ENCODE data around the gene SLC38A9.
"Not testable (repeated sequence)": the region's sequence is repeated elsewhere in the genome, so short reads cannot be mapped to it uniquely, and the experiment has no call there.

SLC38A9 gene

DNA sequence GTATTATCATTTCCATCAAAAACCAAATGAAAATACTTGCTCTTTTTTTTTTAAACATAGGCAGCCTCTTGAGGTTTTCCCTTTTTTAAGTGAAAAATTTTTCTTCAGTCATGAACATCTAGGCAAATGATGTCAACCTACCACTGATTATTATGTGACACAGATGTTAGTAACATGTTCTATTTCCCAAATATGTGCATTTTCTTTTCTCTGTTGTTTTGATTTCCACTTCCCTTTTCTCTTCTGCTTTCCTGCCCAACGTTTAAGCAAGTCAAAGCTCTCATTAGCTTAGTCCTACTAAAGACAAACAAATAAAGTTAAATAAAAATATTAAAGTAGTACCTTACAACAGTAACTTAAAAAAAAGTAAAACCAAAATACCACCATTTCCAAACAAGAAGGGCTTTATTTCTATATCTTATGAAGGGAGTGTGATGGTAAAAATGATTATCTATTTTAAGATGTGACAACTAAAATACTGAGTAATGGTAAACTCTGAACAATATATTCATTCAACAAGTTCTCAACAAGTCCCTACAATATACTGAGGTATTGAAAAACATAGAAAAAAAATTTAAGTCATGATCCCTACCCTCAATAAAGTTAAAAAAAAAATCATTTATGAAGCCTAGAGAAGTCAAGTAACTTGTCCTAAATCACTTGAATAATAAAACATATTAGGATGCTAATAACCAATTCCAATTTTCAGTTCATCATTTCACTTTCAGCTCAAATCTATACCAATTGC, 9.4 kb downstream of the SLC38A9 start:
- no peak for DNase-seq

DNA sequence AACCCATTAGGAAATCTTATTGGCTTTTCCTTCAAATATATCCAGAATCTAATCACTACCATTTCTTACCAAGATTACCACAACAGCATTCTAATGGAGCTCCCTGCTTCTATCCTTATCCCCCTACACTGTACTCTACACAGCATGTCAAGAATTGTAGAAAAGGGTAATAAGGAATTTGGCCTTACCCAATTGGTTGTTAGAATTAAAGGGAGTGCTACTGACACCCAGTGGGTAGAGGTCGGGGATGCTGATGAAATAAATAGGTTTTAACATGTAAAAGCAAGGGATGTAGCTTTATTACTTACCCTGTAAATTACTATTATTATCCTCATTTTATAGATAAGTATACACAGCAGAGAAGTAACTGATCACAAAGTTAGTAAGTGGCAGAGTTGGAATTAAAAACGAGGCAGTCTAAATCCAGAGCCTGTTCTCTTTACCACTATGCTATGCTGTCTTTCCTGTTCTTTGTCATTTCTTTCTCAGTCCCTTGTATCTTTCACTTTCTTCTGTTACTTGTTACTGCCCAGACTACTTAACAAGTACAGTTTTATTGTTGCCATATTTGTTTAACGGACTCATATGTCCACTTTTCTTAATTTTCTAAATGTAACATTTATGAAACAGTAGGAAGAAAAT, 10.5 kb downstream of the SLC38A9 start:
- no peak for DNase-seq

GRCh38 chr5:55700745-55701144, 11.4 kb downstream of the SLC38A9 start:
- DNase-seq, result no peak

GRCh38 chr5:55699041-55699688, 13.0 kb downstream of the SLC38A9 start:
- no peak for DNase-seq

DNA sequence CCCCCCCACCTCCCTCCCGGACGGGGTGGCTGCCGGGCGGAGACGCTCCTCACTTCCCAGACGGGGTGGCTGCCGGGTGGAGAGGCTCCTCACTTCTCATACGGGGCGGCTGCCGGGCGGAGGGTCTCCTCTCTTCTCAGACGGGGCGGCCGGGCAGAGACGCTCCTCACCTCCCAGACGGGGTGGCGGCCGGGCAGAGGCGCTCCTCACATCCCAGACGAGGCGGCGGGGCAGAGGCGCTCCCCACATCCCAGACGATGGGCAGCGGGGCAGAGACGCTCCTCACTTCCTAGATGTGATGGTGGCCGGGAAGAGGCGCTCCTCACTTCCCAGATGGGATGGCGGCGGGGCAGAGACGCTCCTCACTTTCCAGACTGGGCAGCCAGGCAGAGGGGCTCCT, 15.4 kb downstream of the SLC38A9 start:
- DNase-seq, result not testable (repeated sequence)

GRCh38 chr5:55694152-55694830, 17.8 kb downstream of the SLC38A9 start:
- DNase-seq, result no peak

- no peak for DNase-seq
Observed at GRCh38 chr5:55692509-55692908, 19.6 kb downstream of the SLC38A9 start.

- no peak for DNase-seq
Observed at GRCh38 chr5:55692106-55692417, 20.1 kb downstream of the SLC38A9 start.

- peak; percentile 51 for DNase-seq
Observed at GRCh38 chr5:55691265-55692105, 20.6 kb downstream of the SLC38A9 start.

DNA sequence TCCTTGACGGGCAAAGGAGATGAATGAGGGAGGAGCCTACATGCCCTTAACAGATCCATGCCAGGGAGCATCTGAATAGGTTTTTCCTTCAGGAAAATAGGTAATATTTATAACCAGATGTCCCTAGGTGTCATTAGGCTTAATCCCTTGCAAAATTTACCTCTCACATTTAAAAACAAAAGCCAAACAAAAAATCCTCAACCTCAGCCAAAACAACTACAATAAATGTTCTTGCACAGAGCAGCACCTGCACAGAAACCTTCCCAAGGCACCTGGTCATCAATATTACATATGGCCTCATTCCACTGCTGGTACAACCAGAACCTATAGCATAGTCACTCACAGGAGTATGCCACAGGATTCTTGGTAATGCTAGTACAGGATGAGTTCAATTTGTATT, 30.1 kb downstream of the SLC38A9 start:
- DNase-seq, result no peak

GRCh38 chr5:55681301-55681700, 30.8 kb downstream of the SLC38A9 start:
- DNase-seq, result no peak

- no peak for DNase-seq
Observed at GRCh38 chr5:55680353-55680752, 31.8 kb downstream of the SLC38A9 start.

DNA sequence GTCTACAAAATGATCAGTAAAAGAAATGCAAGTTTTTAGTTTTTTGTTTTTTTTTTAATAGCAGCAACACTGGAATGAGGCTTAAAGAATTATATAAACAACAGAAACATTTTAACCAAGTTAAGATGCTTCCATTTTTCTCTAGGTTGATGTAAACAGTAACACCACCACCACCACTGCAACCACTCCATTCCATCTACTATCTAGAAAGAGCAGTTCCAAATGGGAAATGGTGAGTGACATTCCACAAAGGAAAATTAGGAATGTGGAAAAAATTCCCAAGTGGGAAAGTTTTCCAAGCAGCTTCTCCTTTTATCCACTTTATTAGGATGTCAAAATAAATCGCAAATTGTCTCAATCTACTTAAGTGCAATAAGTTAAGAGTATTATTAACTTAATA, 32.6 kb downstream of the SLC38A9 start:
- DNase-seq, result no peak

DNA sequence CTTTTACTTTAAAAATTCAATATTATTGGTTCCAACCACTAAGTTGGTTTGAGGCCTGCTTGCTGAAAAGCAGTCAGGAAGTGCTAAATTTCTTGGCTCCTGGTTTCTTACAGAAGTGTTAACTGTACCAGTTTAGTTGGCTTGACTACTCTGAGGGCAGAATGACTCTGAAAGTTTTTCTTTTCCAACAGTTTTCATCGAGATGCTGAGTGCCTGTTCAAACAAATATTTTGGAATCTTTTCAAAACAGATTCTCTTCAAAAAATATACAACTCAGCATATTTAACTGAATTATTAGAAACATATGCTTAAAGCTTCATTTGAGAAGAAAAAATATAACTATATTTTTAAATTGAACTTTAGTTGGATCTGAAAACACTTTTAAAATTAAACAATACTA, 37.0 kb downstream of the SLC38A9 start:
- no peak for DNase-seq

DNA sequence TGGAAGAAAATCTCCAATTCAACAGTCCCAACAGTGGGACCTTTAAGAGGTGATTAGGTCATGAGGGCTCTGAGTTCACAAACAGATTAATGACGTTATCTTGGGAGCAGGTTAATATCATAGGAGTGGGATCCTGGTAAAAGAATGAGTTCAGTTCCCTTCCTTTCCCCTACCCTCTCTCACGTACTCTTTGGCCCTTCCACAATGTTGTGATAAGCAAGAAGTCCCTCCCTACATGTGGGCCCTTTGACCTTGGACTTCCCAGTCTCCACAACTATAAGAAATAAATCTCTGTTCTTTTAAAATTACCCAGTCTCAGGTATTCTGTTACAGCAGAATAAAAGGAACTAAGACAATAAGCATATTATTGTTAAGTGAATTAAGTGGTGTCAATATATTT, 37.8 kb downstream of the SLC38A9 start:
- no peak for DNase-seq

- DNase-seq, result no peak
Observed at GRCh38 chr5:55672477-55672911, 39.6 kb downstream of the SLC38A9 start.

- DNase-seq, result no peak
Observed at GRCh38 chr5:55671975-55672374, 40.1 kb downstream of the SLC38A9 start.

- DNase-seq, result no peak
Observed at GRCh38 chr5:55668356-55668755, 43.8 kb downstream of the SLC38A9 start.

DNA sequence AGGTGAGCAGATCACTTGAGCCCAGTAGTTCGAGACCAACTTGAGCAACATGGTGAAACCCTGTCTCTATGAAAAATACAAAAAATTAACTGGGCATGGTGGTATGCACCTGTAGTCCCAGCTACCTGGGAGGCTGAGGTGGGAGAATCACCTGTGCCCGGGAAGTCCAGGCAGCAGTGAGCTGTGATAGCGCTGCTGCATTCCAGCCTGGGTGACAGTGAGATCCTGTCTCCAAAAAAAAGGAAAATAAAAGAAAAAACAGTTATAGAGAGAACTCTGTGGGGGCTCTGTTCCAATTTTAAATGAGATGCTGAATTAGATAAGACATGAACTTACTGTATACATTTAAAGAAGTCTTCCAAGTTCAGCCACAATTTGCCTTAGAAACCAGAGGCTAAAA, 44.2 kb downstream of the SLC38A9 start:
- DNase-seq, result no peak

DNA sequence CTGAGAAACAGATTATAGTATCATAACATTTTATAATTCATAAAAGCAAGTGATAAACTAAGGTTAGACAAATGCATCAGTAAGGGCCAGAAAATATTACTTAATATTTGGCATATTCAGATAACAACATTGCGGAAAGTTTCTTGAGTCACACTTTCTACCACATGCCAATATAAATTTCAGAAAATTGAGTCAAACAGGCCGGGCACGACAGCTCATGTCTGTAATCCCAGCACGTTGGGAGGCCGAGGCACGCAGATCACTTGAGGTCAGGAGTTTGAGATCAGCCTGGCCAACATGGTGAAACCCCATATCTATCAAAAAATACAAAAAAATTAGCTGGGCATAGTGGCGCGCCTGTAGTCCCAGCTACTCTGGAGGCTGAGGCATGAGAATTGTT, 47.1 kb downstream of the SLC38A9 start:
- DNase-seq, result no peak

DNA sequence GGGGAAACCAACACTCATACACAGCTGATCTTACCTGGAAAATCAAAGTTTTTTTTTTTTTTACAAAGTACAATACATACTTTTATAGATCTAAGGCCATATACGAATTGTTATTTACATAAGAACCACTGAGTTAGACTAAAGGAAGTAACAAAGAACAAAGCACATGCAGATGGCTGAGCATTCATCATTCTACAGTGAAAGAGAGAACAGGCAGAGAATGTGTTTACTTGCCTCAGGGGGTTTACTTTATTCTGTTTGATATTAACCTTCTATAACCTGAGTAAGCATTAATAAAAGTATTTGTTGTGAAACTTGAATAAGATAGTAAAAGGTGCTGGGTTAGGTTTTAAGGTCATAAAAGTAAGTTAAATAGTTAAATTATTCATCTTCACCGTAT, 54.7 kb downstream of the SLC38A9 start:
- no peak for DNase-seq

DNA sequence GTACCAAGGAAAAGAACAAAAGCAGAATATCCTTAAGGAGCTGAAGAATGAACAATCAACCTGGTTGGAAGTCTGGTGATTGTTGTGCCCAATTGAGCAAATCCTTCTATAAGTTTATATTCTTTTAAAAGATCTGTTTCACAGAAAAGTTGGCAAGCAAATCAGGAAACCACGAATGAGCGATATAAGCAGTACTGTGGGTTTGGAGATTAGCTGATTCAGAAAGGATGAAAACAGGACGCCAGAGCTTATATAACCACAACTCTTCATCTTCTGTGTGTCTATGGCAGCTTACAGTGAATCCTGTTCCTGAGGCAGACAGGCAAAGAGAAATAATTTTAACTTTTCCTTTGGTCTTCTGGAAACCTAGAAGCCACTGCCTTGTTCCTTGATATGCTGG, 61.7 kb downstream of the SLC38A9 start:
- peak; percentile 25 for DNase-seq

DNA sequence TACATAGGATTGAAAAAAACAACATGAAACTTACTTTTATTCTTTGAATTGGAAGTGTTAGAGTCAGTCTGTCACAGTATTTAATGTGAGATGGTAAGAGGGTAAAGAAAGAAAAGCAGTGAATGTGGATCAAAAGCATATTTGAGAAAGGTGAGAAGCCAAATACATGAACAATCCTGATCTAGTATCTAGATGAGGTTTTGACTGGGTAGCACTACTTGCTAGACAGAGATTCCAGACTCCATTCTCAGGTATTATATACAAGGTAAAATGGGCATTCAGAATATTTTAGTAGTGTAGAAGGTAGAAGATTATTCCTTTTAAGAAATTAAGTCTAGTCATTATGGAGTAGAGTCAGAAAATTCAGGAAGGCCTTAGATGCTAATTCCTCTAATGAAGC, 62.2 kb downstream of the SLC38A9 start:
- no peak for DNase-seq
